K562 (cell line): Measurements from ENCODE around the gene PSMB11. TPM values are rescaled to one million over a fixed set of nuclear protein-coding genes. Genes with fewer than 3 reads are reported as not detected.

Experiments
- CAMTA2 ChIP-seq: fragments of 250-450 bp; sonication (Bioruptor Pico); conservative IDR thresholded peaks from 2 replicates; pipeline ENCODE4 v1.5.1; 2022
- CBX2 ChIP-seq: fragments of 200-600 bp; sonication (generic); IDR thresholded peaks from one replicate; pipeline ENCODE4 v1.6.1; 2012; ENCODE audit warnings: mild to moderate bottlenecking, low read length, inconsistent platforms; ENCODE audit not compliant: insufficient read depth, poor library complexity, severe bottlenecking
- ESRRB ChIP-seq: fragments of 250-450 bp; sonication (Bioruptor Pico); IDR thresholded peaks from 2 replicates; pipeline ENCODE4 v1.5.0; 2020; ENCODE audit warnings: mild to moderate bottlenecking, moderate library complexity, borderline replicate concordance
- HNRNPUL1 ChIP-seq: fragments of 200-400 bp; formaldehyde crosslinking; IDR thresholded peaks from 2 replicates; pipeline ENCODE4 v1.6.1; 2017; ENCODE audit warnings: low read length
- KAT7 ChIP-seq: sonication (generic); formaldehyde crosslinking; IDR thresholded peaks from 2 replicates; pipeline ENCODE4 v1.8.0; 2022; ENCODE audit warnings: missing genetic modification reagents, mild to moderate bottlenecking, borderline replicate concordance
- MCM7 ChIP-seq, 2 experiments: fragments of 450-650 bp; IDR thresholded peaks; 2 replicates each; pipeline ENCODE4 v1.6.1; 2016 to 2018
- MEF2A ChIP-seq: IDR thresholded peaks from 2 replicates; pipeline ENCODE4 v1.6.1; 2011; ENCODE audit warnings: low read depth, mild to moderate bottlenecking, low read length, moderate library complexity; ENCODE audit not compliant: control insufficient read depth
- MIER1 ChIP-seq: fragments of 450-650 bp; IDR thresholded peaks from 2 replicates; pipeline ENCODE4 v1.6.1; 2016; ENCODE audit warnings: antibody characterized with exemption, mild to moderate bottlenecking, low read depth
- SNRNP70 ChIP-seq: fragments of 200-400 bp; formaldehyde crosslinking; optimal IDR thresholded peaks from 2 replicates; pipeline ENCODE3; 2017; ENCODE audit warnings: low read depth, low read length
- TCF7L2 ChIP-seq: fragments of 150-350 bp; IDR thresholded peaks from 2 replicates; pipeline ENCODE4 v1.6.1; 2016; ENCODE audit warnings: low read depth, mild to moderate bottlenecking, low read length, moderate library complexity
- ZBTB9 ChIP-seq: fragments of 450-650 bp; formaldehyde crosslinking; IDR thresholded peaks from 2 replicates; pipeline ENCODE4 v1.4.0; 2020; ENCODE audit warnings: mild to moderate bottlenecking, moderate library complexity
- ZNF140 ChIP-seq: fragments of 250-450 bp; sonication (Bioruptor Pico); IDR thresholded peaks from 2 replicates; pipeline ENCODE4 v1.8.0; 2021; ENCODE audit warnings: moderate library complexity, mild to moderate bottlenecking, inconsistent platforms
- ZNF197 ChIP-seq: fragments of 200-800 bp; sonication (Bioruptor generic); IDR thresholded peaks from 2 replicates; pipeline ENCODE4 v1.6.1; 2016; ENCODE audit warnings: low read depth, missing genetic modification characterization, missing compliant biosample characterization
- ZNF347 ChIP-seq: fragments of 450-650 bp; formaldehyde crosslinking; IDR thresholded peaks from 2 replicates; pipeline ENCODE4 v1.4.0; 2020; ENCODE audit warnings: low read depth, mild to moderate bottlenecking, moderate library complexity
- ZNF518B ChIP-seq: fragments of 250-450 bp; sonication (Bioruptor Pico); IDR thresholded peaks from 2 replicates; pipeline ENCODE4 v1.5.0; 2021; ENCODE audit warnings: mild to moderate bottlenecking, moderate library complexity
- ZNF592 ChIP-seq: fragments of 450-650 bp; IDR thresholded peaks from 2 replicates; pipeline ENCODE4 v1.6.1; 2017; ENCODE audit warnings: antibody characterized with exemption, mild to moderate bottlenecking
- ZNF696 ChIP-seq: fragments of 250-450 bp; sonication (Bioruptor Pico); conservative IDR thresholded peaks from 2 replicates; pipeline ENCODE4 v1.4.0; 2020; ENCODE audit warnings: mild to moderate bottlenecking, moderate library complexity
- ZNF717 ChIP-seq: fragments of 250-450 bp; sonication (Bioruptor Pico); IDR thresholded peaks from 2 replicates; pipeline ENCODE4 v1.5.0; 2021
- ZNF778 ChIP-seq: fragments of 450-650 bp; formaldehyde crosslinking; IDR thresholded peaks from 2 replicates; pipeline ENCODE4 v1.4.0; 2020; ENCODE audit warnings: mild to moderate bottlenecking, moderate library complexity
- polyA plus RNA-seq, 8 experiments: library from polyadenylated mRNA; depleted of rRNA in 4 of 8; stranded (reverse) in 5 of 8; unstranded in 3 of 8; fragments of >200 nt; fragmentation: Nextera tagmentation in 2 of 8; fragmentation: Illumina TruSeq in 1 of 8; extraction: Ambion mirVana in 2 of 8; extraction: Trizol in 1 of 8; gene quantifications; 2 replicates each; pipeline versions ENCODE4 v1.2.1 to v1.2.3, GENCODE V29; 2011 to 2014; ENCODE audit warnings: inconsistent platforms in 1 of 8, missing spikeins in 1 of 8
- total RNA-seq, 7 experiments: library from RNA; depleted of rRNA in 6 of 7; stranded (reverse); fragments of >200 nt in 6 of 7; fragmentation: Illumina TruSeq in 2 of 7; extraction: Trizol in 2 of 7; gene quantifications; 2 replicates each; pipeline versions ENCODE4 v1.2.1 to v1.2.3, GENCODE V29; 2011 to 2021; ENCODE audit warnings: low replicate concordance in 1 of 7

Gene PSMB11
- total and polyA plus RNA-seq, 9 of the 15 experiments (the other 6 are each of a cell fraction or from before 2014, with no cell fraction given): not detected

- TF ChIP-seq TCF7L2: no peak
- no peak for TF ChIP-seq CBX2
- TF ChIP-seq ZNF592: no peak
- TF ChIP-seq MEF2A: no peak
- no peak for TF ChIP-seq ZNF518B (CRISPR knock-in tag)
- TF ChIP-seq ESRRB: no peak
- no peak for TF ChIP-seq ZNF140
- peak; percentile 93 for TF ChIP-seq ZNF197 (CRISPR knock-in tag)
- no peak for TF ChIP-seq ZNF717 (CRISPR knock-in tag)
- no peak for TF ChIP-seq ZNF347 (CRISPR knock-in tag)
- no peak for TF ChIP-seq HNRNPUL1
- no peak for TF ChIP-seq CAMTA2 (CRISPR knock-in tag)
- no peak for TF ChIP-seq MIER1
- TF ChIP-seq KAT7 (CRISPR knock-in tag): no peak
- no peak for TF ChIP-seq MCM7 (IDR thresholded peaks at IDR 0.05)
- no peak for TF ChIP-seq ZBTB9 (CRISPR knock-in tag)
- no peak for TF ChIP-seq ZNF696
- no peak for TF ChIP-seq ZNF778 (CRISPR knock-in tag)
- TF ChIP-seq SNRNP70: no peak
These were observed 7.3 kb upstream of the PSMB11 start, which contains the start of gene PSMB5 (continued) for GRCh38 chr14:23034498-23035302.
